Large intestine (tissue), 3 donors: ENCODE measurements around the gene CCDC127. TPM values are rescaled to one million over a fixed set of nuclear protein-coding genes. Genes with fewer than 3 reads are reported as not detected.

Experiments
- DNase-seq, 2 donors: peaks; one replicate each; pipeline versions ENCODE4 v3.0.0 to v3.0.0-alpha.2; 2013
- H3K27ac ChIP-seq: one replicate; pipeline ENCODE4 v1.5.1; 2013; ENCODE audit warnings: low read length
- H3K27me3 ChIP-seq: 2 replicates; pipeline ENCODE4 v1.6.1; 2013; ENCODE audit warnings: low read length; ENCODE audit not compliant: control insufficient read depth, insufficient read depth
- H3K36me3 ChIP-seq: 2 replicates; pipeline ENCODE4 v1.6.1; 2013; ENCODE audit warnings: low read length; ENCODE audit not compliant: control insufficient read depth, insufficient read depth
- H3K4me1 ChIP-seq: one replicate; pipeline ENCODE4 v1.6.1; 2013; ENCODE audit warnings: low read length; ENCODE audit not compliant: control insufficient read depth, insufficient read depth
- H3K4me3 ChIP-seq: one replicate; pipeline ENCODE4 v1.5.1; 2013; ENCODE audit warnings: low read length
- H3K9me3 ChIP-seq: one replicate; pipeline ENCODE4 v1.6.1; 2013; ENCODE audit warnings: mild to moderate bottlenecking, low read depth, low read length, moderate library complexity; ENCODE audit not compliant: control insufficient read depth
- whole genome bisulfite sequencing: methylation state at CpG from one replicate; pipeline ENCODE4 v1.1.5; 2013; ENCODE audit warnings: low lambda C conversion rate; ENCODE audit not compliant: insufficient coverage; 5-methylcytosine and 5-hydroxymethylcytosine counted together
- polyA plus RNA-seq: library from polyadenylated mRNA; unstranded; fragments of 120-200 nt; gene quantifications from one replicate; pipeline ENCODE4 v1.2.1, GENCODE V29; 2013

The CCDC127 gene
- polyA plus RNA-seq, 1 donor, result 6.9 TPM

DNA sequence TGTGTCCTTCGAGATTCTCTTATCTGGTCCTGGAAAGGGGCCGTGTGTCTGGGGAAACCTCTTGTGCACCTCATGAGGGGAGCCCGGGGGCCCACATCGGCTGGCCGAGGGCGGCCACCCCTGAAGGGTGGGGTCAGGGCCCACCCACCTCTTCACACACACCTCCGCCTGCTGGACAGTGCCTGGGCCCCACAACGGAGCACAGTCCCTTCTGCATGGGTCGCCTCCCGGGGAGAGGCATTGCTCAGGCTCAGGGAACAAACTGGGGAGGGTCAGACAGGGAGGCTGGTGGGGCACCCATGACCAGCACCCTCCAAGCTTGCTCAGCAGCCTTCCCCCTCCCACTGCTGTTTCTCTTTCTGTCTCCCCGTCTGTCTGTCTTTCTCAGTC is 28.0 kb downstream of the CCDC127 start:
- H3K27ac ChIP-seq, result no peak overlapping the region

DNA sequence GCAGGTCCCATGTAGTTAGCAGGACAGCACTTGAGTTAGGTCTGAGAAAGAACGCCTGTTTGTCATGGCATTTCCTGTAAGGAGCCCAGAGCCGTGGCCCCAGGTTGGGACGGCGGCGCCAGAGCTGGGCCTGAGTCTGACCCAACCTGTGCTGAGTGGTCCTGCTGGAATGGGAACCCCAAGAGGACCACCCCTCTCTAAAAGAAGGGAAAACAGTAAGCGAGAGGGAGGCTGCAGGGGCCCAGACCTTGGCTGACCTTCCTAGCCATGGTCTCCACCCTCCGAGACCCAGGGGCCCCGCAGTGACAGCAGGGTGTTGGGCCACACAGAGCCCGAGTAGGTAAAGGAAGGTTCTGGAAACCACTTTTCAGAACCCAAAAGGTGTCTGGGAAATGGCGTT is 28.5 kb downstream of the CCDC127 start:
- Histone ChIP-seq H3K27ac (no peak overlapping the region), H3K36me3 (no peaks in the 10 kb centered on the region), H3K27me3 (peaks cover 32% of the 10 kb centered on the region), H3K4me3 (no peak overlapping the region), H3K9me3 (no peaks in the 10 kb centered on the region), H3K4me1 (peaks cover 6% of the 10 kb centered on the region)
- WGBS, result no CpG with 5 or more reads among the region's 10 CpGs
- DNase-seq, result no peak

More for the DNA sequence above, 28.0 kb downstream of the CCDC127 start:
- no peak overlapping the region for H3K4me3 ChIP-seq
- peak in 1 of 2 donors; percentile 26 for DNase-seq
- 80% methylated on average over 1 of the region's 11 CpGs for WGBS
- H3K27me3 ChIP-seq, result peaks cover 32% of the 10 kb centered on the region
- peaks cover 6% of the 10 kb centered on the region for H3K4me1 ChIP-seq
- H3K36me3 ChIP-seq, result no peaks in the 10 kb centered on the region
- H3K9me3 ChIP-seq, result no peaks in the 10 kb centered on the region

DNA sequence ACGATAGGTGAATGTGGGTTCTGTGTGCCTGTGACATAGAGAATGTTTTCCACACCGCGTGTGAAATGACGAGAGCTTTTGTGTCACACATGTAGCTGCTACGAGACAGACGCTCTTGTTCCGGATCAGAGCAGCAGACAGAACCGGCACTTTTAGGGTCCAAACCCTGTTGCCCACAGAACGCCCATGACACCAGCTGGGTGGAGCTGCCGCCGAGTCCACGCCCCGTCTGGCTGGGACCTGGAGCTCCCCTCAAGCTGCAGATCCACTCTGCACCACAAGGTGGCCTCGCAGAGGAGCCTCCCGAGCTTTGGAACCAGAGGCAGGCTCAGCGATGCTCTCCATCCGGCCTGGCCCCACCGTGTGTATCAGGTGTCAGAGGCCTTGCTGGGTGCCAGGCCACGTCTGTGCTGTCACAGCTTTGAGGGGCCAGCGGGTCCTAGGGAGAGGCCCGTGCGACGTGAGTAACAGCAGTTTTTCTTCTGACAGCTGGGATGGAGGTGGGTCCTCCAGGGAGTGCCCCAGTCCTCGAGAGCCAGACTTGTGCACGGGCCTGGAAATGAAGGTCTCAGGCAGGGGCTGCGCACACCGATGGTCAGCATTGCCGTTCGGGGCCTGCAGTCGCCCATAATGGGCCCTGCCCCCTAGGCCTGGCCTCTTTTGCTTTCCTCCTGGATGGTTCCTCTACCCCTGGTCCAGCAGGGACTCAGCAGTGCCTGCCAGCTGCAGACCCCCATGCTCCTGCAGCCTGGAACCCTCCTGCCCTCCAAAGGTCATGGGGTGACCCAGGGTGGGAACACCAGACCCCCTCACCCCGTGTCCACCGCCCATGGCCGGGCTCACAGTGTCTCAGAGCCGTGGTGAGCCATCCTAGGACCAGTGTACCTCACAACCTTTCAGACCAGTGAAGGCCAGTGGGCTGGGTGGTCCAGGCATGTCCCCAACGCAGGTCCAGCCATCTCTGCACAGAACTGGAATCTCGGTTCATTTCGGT is 29.2 kb downstream of the CCDC127 start:
- peaks cover 6% of the 10 kb centered on the region for H3K4me1 ChIP-seq
- H3K9me3 ChIP-seq, result no peaks in the 10 kb centered on the region
- H3K27me3 ChIP-seq, result peaks cover 32% of the 10 kb centered on the region
- no peak overlapping the region for H3K27ac ChIP-seq
- no peaks in the 10 kb centered on the region for H3K36me3 ChIP-seq
- no CpG with 5 or more reads among the region's 37 CpGs for WGBS
- no peak overlapping the region for H3K4me3 ChIP-seq
- DNase-seq, result peak; percentile 75 to 76

DNA sequence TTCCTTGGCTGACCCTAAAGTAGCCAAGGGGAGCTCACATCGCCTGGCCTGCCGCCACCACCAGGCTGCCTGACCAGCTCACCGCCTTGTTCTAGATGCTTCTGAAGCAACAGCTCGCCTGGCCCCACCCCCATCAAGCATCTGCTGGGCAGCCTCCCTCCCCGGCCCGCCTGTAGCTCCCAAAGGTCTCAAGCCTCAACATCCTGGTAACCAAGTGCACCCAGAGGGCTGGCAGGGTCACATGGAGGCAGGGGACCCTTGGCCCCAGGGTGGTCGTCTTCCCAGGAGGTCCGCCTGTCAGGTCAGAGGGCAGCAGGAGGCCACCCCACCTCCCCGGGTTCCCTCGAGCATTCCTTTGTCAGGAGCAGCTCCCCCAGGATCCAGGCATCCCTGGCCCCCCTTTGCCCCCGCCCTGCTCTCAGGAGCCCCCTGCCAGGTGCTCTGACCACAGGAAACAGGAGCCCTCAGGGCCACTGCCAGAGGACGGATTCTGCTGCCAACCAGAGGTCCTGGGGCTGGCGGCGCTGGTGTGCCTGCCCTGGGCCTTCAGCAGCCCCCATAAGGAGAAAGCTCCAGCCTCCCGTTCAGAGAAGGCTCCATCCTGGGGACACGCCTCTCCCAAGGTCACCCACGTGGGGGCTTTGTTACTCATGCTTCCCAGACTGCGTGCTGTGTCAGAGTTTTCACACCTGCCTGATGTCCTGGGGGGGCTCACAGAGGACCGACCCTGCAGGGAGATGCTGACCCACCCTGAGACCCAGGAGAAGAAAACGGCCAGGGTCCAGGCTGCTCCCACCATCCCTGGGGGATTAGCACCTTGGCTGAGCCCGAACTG is 30.1 kb downstream of the CCDC127 start:
- WGBS, result no CpG with 5 or more reads among the region's 21 CpGs

DNA sequence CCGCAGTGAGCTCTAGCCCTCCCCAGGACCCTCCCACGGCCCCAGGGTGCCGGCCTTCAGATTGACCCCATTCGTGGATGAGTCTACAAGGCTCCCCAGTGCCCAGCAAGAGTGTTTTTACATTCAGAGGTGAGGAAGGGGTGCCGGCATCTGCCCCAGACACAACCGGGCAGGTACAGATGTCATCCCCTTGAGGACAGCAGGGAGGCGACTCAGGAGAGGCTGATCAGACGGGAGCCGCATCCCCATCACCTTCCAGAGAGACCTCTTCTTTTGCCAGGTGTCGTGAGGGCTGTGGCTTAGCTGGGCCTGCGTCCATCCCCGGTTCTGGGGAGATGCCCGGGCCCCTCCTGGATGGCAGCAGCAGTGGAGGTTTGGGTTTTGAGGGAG is 30.9 kb downstream of the CCDC127 start:
- Histone ChIP-seq H3K27me3 (peaks cover 22% of the 10 kb centered on the region), H3K36me3 (no peaks in the 10 kb centered on the region), H3K9me3 (no peaks in the 10 kb centered on the region), H3K4me3 (no peak overlapping the region), H3K27ac (no peak overlapping the region), H3K4me1 (peaks cover 6% of the 10 kb centered on the region)
- no CpG with 5 or more reads among the region's 13 CpGs for WGBS
- no peak for DNase-seq

More for the DNA sequence above, 30.1 kb downstream of the CCDC127 start:
- H3K27ac ChIP-seq, result no peak overlapping the region
- DNase-seq, result no peak
- no peaks in the 10 kb centered on the region for H3K9me3 ChIP-seq
- H3K27me3 ChIP-seq, result peaks cover 30% of the 10 kb centered on the region
- H3K4me3 ChIP-seq, result no peak overlapping the region
- no peaks in the 10 kb centered on the region for H3K36me3 ChIP-seq
- peaks cover 6% of the 10 kb centered on the region for H3K4me1 ChIP-seq

DNA sequence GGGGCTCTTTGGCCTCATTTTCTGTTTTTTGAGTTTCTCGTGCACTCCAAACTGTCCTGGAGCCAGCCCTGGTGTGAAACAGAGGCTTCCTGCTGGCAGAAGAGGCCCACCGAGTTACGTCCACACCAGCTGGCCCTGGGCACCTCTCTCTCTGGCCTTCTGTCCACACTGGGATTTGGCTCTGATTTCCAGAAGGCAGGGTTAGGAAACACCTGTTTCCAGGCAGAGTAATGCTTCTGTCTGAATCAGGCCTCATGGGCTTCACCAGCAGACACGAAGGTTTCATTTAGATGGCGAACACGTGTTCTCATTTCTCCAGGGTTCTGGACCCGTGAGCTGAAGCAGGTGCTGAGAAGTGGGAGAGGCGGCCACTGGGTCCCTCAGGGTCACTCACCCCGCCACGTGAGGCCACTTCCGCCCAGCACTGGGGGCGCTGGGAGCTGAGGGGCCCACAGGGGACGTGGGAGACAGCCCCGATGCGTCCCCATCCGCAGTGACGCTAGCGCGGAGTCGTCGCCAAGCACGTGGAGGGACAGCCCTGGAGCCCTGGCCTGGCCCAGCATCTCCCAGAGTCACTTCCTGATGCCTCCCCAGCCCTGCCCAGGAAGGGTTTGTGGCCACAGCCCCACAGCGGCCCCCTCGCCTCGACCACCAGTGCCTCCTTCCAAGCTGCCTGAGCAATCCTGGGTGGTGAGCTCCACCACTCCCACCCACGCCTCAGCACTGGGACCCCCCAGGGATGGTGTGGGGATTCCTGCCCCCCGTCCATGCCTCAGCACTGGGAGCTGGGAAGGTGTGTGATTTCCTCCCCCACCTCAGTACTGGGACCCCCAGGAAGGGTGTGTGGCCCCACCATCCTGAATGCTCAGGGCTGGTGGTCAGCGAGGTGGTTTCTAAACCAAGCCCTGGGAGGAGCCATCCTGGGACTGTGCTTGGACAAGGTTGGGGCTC is 31.6 kb downstream of the CCDC127 start:
- DNase-seq, result no peak
- H3K27ac ChIP-seq, result no peak overlapping the region
- peaks cover 17% of the 10 kb centered on the region for H3K27me3 ChIP-seq
- 100% methylated on average over 2 of the region's 28 CpGs for WGBS
- H3K9me3 ChIP-seq, result no peaks in the 10 kb centered on the region
- H3K4me1 ChIP-seq, result peaks cover 4% of the 10 kb centered on the region
- no peaks in the 10 kb centered on the region for H3K36me3 ChIP-seq
- H3K4me3 ChIP-seq, result no peak overlapping the region

DNA sequence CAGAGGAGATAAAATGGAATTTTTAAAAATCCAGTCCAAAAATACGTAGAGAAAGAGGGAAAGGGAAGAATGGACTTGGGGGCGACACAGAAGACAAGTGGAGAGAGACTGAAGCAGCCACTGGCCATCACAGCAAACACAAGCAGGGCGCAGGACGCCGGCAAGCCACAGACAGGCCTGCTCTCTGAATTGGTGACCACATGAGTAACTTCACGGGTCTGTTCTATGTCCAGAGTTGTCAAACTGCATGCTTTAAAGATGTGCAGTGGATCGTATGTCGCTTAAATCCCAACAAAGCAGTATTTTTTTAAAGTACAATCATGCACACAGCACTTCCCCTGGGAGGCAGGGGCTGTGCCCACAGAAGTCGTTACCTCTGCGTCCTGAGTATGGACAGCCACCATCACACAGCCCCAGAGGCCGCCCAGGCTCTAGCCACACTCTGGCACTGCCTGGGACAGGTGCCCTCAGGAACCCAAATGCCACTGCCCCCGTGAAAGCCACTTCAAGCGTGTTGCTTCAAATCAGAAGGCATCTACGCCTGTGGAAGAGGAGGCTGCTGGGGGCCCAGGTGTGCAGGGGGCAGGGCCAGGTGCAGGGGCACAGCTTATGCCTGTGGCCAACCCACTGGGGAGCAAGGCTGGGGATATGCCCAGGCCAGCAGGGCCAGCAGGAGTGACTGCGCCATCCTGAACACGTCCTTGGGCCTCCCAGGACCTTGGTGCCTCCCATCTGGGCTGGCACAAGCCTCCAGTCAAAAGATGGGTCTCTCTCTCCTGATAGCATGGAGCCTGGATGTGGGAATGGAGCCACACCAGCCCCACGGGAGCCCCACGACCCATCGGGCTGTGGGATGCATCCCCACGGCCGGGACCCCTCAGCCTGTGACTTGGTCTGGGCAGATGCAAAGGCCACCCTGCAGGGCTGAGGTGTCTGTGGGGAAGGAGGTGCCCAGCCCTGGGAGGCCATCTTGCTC is 32.6 kb downstream of the CCDC127 start:
- H3K9me3 ChIP-seq, result no peaks in the 10 kb centered on the region
- no peaks in the 10 kb centered on the region for H3K36me3 ChIP-seq
- no CpG with 5 or more reads among the region's 21 CpGs for WGBS
- H3K27me3 ChIP-seq, result peaks cover 7% of the 10 kb centered on the region
- DNase-seq, result no peak
- no peak overlapping the region for H3K27ac ChIP-seq
- H3K4me3 ChIP-seq, result no peak overlapping the region
- no peaks in the 10 kb centered on the region for H3K4me1 ChIP-seq

DNA sequence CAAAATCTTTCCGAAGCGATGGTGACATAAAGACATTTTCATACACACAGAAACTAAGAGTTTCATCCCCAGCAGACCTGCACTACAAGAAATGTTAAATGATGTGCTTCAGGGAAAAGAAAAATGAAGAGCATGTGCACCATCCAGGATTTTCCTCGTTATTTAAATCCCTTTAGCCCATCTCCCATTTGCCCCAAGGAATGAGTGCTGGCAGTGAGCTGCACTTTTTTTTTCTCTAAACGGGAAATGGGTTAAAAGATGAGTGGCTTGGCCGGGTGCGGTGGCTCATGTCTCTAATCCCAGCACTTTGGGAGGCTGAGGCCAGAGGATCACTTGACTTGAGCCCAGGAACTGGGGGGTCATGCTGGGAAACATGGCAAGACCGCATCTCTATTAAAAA is 33.5 kb downstream of the CCDC127 start:
- no peak for DNase-seq
- H3K27me3 ChIP-seq, result peaks cover 5% of the 10 kb centered on the region
- no peaks in the 10 kb centered on the region for H3K36me3 ChIP-seq
- no peaks in the 10 kb centered on the region for H3K9me3 ChIP-seq
- H3K4me3 ChIP-seq, result no peak overlapping the region
- H3K27ac ChIP-seq, result no peak overlapping the region
- no peaks in the 10 kb centered on the region for H3K4me1 ChIP-seq
- WGBS, result 100% methylated on average over 2 of the region's 7 CpGs

DNA sequence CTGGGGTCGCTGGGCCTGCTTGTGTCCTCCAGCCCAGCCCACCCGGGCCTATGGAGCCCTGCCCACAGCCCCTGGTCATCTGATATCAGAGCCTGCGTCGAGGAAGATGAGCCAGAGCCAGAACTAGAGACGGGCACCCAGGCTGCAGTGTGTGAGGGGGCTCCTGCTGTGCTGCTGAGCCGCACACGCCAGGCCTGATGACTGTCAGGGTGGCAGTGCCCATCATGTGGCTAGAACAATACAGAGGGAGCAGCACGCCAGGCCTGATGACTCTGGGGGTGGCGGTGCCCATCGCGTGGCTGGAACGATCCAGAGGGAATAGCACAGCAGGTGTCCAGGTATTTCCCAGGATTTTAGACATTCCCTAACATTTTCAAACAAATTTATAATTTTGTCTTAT is 35.8 kb downstream of the CCDC127 start:
- Histone ChIP-seq H3K4me3 (no peak overlapping the region), H3K27ac (no peak overlapping the region), H3K4me1 (no peaks in the 10 kb centered on the region), H3K36me3 (no peaks in the 10 kb centered on the region), H3K27me3 (no peaks in the 10 kb centered on the region), H3K9me3 (no peaks in the 10 kb centered on the region)
- no peak for DNase-seq
- no CpG with 5 or more reads among the region's 12 CpGs for WGBS
